Stimulated activated CD8-positive, alpha-beta memory T cell treated with anti-CD3 and anti-CD28 coated beads, Interleukin-7, amount 100 ng/mL, for 4 hours (primary cell): Measurements from ENCODE around the gene IGFBP2.

Experiments used
- DNase-seq, 2 donors: peaks; one replicate each; pipeline ENCODE4 v3.0.0-alpha.2; 2020; ENCODE audit warnings: low read depth in 2 of 2

The IGFBP2 gene

GRCh38 chr2:216615298-216616082 is 17.7 kb upstream of the IGFBP2 start:
- no peak for DNase-seq

GRCh38 chr2:216616083-216616678 is 17.0 kb upstream of the IGFBP2 start:
- no peak for DNase-seq

GRCh38 chr2:216617159-216617815 is 15.9 kb upstream of the IGFBP2 start:
- no peak for DNase-seq

- DNase-seq, result no peak
Observed at GRCh38 chr2:216618785-216619184, 14.4 kb upstream of the IGFBP2 start.

GRCh38 chr2:216619411-216620393 is 13.5 kb upstream of the IGFBP2 start:
- no peak for DNase-seq

GRCh38 chr2:216620786-216621185 is 12.4 kb upstream of the IGFBP2 start:
- DNase-seq, result no peak

- DNase-seq, result no peak
Observed at GRCh38 chr2:216621292-216621691, 11.9 kb upstream of the IGFBP2 start.

GRCh38 chr2:216622526-216622925 is 10.7 kb upstream of the IGFBP2 start:
- DNase-seq, result no peak

- no peak for DNase-seq
Observed at GRCh38 chr2:216624251-216624650, 9.0 kb upstream of the IGFBP2 start.

- DNase-seq, result no peak
Observed at GRCh38 chr2:216626168-216626874, 6.9 kb upstream of the IGFBP2 start.

- DNase-seq, result no peak
Observed at GRCh38 chr2:216626875-216627245, 6.4 kb upstream of the IGFBP2 start.

GRCh38 chr2:216629784-216630183 is 3.4 kb upstream of the IGFBP2 start:
- DNase-seq, result no peak

GRCh38 chr2:216632346-216632951 is 771 bp upstream of the IGFBP2 start:
- no peak for DNase-seq

GRCh38 chr2:216633616-216634369 is 573 bp downstream of the IGFBP2 start:
- no peak for DNase-seq

GRCh38 chr2:216634370-216635148 is 1.3 kb downstream of the IGFBP2 start:
- DNase-seq, result no peak

- DNase-seq, result no peak
Observed at GRCh38 chr2:216635171-216635570, 2.0 kb downstream of the IGFBP2 start.

GRCh38 chr2:216635701-216636550 is 2.7 kb downstream of the IGFBP2 start:
- DNase-seq, result no peak
